HG02938 (cell line): ENCODE results near the gene CACNB2.
"Not testable (repeated sequence)": the region's sequence is repeated elsewhere in the genome, so short reads cannot be mapped to it uniquely, and the experiment has no call there.

Experiments used
- ATAC-seq: cut with Tn5 transposase; IDR thresholded peaks from one replicate; pipeline ENCODE4 v1.9.1; 2021; ENCODE audit warnings: mild to moderate bottlenecking, moderate library complexity; ENCODE audit not compliant: unreplicated experiment

CACNB2 gene

GRCh38 chr10:18438361-18439126 is 298.3 kb downstream of the CACNB2 start:
- no peak for ATAC-seq

GRCh38 chr10:18439601-18440000 is 299.4 kb downstream of the CACNB2 start:
- no peak for ATAC-seq

GRCh38 chr10:18445635-18446034 is 305.4 kb downstream of the CACNB2 start:
- not testable (repeated sequence) for ATAC-seq

- ATAC-seq, result no peak
These were observed 306.0 kb downstream of the CACNB2 start for GRCh38 chr10:18446205-18446604.

DNA sequence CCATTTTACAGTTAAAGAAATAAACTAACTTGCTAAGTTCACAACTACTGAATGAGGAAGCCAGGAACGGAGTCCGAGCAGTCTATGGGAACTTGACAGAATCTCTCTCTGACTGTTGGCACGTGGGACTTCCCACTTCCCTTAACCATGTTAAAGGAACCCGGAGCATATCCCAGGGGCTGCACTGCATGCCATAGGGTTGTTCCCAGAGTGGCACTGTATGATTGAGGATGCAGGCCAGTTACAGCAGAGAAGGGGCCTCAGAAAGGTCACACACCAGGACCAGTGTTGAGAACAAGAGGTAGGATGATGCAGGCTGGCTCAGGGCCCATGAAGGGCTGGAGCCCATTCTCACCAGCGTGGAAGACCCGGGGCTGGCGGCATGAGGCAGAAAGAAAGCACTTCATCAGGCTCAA is 309.4 kb downstream of the CACNB2 start:
- ATAC-seq, result no peak

- ATAC-seq, result no peak
These were observed 310.1 kb downstream of the CACNB2 start for GRCh38 chr10:18450298-18450697.

DNA sequence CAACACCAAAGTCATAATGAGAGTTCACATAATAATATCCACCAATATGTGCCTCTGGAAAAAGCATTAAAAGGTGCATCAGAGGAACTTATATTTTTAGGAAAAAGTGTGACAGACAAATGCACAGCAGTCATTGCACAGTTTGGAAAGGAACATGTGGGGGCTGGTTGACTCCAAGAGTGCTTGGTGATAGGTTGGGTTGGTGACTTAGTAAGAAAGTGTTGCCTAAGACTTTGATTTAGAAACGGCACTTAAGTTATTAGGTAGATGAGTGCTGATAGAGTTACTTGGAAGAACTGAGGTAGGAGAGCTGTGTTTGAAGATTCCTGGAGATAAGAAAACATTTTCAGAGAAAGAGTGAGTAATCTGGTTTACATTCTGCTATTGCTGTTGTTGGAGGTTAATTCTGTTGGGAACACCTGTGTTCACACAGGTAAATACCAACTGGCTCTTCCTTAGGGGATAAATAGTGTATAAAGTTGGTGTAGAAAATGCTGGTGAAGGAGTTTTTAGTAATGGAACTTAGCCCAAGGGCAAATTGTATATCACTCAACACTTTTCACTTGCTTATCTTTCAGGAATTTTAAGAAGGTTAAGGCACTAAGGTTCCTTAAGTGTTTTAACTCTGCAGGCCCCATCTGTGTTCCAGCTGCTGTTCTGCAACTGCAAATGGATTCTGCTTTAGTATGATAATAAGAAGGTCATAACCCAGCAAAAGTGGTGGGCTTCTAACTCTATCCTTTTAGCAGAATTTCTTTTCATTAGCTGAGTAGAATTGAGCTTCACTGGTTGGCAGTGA is 315.1 kb downstream of the CACNB2 start:
- no peak for ATAC-seq

DNA sequence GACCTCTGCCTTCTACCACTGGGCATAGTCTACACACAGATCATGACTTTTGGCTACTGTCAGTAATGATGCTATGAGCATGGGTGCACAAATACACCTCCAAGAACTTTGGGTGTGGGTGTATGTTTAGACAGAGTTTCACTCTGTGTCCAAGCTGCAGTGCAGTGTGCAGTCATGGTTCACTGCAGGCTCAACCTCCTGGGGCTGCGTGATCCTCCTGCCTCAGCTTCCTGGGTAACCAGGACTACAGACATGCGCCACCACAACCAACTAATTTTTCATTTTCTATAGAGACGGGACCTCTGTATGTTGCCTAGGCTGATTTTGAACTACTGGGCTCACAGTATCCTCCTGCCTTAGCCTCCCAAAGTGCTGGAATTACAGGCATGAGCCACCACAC is 316.8 kb downstream of the CACNB2 start:
- ATAC-seq, result peak; percentile 93

- ATAC-seq, result no peak
These were observed 319.8 kb downstream of the CACNB2 start for GRCh38 chr10:18460032-18460431.

- ATAC-seq, result no peak
These were observed 323.5 kb downstream of the CACNB2 start for GRCh38 chr10:18463673-18464211.

- no peak for ATAC-seq
These were observed 328.9 kb downstream of the CACNB2 start for GRCh38 chr10:18469125-18469524.

DNA sequence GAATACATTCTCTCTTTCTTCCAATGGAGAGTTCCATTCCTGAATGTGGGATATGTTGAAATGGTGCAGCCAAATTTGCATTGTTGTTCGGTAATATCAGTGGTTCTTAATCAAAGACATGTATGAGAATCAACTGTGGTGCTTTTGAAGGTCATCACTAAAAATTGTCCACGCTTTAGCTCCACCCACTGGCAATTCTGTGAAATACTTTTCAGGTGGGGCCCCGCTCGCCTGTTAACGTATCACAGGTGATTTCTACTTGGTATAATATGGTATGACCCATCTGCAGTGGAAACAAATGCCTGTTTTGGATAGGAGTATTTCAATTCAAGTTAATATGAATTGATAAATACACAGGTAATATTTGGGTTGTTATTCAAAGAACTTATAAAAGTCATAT is 332.8 kb downstream of the CACNB2 start:
- no peak for ATAC-seq

GRCh38 chr10:18473424-18474117 is 333.3 kb downstream of the CACNB2 start:
- ATAC-seq, result no peak

DNA sequence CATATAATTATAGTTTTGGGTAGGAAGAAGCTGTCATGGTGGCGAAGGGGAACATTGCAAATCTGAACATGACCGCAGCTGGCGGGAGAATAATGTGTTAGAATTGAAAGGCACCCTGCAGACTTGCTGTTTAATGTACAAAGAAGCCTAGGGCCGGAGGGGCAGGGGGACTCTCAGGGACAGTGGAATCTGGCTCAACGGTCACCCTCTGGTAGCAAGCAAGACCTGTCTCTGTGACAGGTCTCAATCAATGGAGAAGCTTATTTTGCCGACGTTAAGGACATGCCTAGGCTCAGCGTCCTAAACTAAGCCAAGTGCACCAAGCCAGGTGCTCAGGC is 333.9 kb downstream of the CACNB2 start:
- no peak for ATAC-seq

GRCh38 chr10:18476076-18476647 is 335.9 kb downstream of the CACNB2 start:
- no peak for ATAC-seq

DNA sequence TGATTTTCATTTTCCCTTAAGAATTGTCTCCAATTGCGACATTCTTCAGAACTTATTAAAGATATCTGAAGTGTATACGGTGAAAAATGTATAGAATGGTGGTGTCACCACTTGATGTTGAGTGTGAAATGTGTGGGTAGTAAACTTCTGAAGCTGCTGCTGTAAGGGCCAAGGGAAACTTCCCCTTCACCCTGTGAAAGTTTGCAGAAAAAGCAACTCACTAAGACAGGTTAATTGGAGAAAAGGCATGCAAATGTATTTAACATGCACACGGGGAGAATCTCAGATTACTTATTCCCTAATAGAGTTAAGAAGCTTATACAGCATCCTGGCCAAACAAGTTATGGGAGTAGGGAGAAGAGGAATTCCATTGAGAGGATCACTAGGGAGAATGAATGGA is 338.1 kb downstream of the CACNB2 start:
- ATAC-seq, result no peak

GRCh38 chr10:18479502-18479901 is 339.3 kb downstream of the CACNB2 start:
- no peak for ATAC-seq

- no peak for ATAC-seq
These were observed 343.4 kb downstream of the CACNB2 start for GRCh38 chr10:18483516-18484186.

GRCh38 chr10:18486438-18486837 is 346.2 kb downstream of the CACNB2 start:
- ATAC-seq, result no peak

DNA sequence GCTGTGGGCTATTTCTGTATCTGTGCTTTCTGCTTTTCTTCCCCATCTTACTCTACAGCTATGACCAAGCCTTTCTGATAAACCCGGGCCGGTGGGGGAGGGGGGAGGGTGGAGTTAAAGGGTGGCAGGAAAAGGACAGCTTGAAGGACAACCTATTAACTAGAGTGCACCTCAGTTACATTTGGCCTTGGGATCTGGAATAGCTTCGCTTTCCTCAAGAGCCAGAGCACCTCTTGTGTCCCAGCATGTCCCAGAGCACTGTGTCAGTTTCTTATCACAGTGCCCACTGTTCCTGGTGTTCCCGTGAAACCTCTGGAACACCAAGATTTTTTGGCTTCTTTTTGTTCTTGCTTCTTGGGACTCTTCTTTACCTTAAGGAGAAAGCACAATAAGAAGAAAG is 350.5 kb downstream of the CACNB2 start:
- ATAC-seq, result no peak
